ENCODE results near the gene OR4K17.
"Not testable (repeated sequence)": the region's sequence is repeated elsewhere in the genome, so short reads cannot be mapped to it uniquely, and the experiment has no call there.

OR4K17 gene

GRCh38 chr14:20110438-20110837 lies at the start of gene OR4K17:
OR4K17 (plus strand) TSS chr14:20110739; CDS start chr14:20117500, 6,761 bp downstream.
- no peak within 1 kb of the TSS for H3K27ac ChIP-seq
- TF ChIP-seq CTCF (conservative IDR thresholded peaks at IDR 0.05) = no peak

GRCh38 chr14:20092050-20092449 lies 18.5 kb upstream of the OR4K17 start:
- TF ChIP-seq CTCF (conservative IDR thresholded peaks at IDR 0.05) = no peak

GRCh38 chr14:20093442-20093841 lies 17.1 kb upstream of the OR4K17 start:
- no peak for TF ChIP-seq CTCF (conservative IDR thresholded peaks at IDR 0.05)

More at GRCh38 chr14:20092050-20092449, 18.5 kb upstream of the OR4K17 start:
- no peak overlapping the region for H3K27ac ChIP-seq

GRCh38 chr14:20098926-20099770 lies 11.4 kb upstream of the OR4K17 start:
- H3K27ac ChIP-seq = not testable (repeated sequence)

More at GRCh38 chr14:20093442-20093841, 17.1 kb upstream of the OR4K17 start:
- H3K27ac ChIP-seq = no peak overlapping the region

- no peak for TF ChIP-seq CTCF (conservative IDR thresholded peaks at IDR 0.05)
- H3K27ac ChIP-seq = no peak overlapping the region
These were observed 1.8 kb downstream of the OR4K17 start for GRCh38 chr14:20112321-20112720.

GRCh38 chr14:20116748-20117147 lies 6.2 kb downstream of the OR4K17 start:
- no peak for TF ChIP-seq CTCF (conservative IDR thresholded peaks at IDR 0.05)
- no peak overlapping the region for H3K27ac ChIP-seq

GRCh38 chr14:20118795-20119194 lies 8.3 kb downstream of the OR4K17 start:
- no peak for TF ChIP-seq CTCF (conservative IDR thresholded peaks at IDR 0.05)

GRCh38 chr14:20138520-20138919 lies 28.0 kb downstream of the OR4K17 start, which contains the start of gene OR4N5:
OR4N5 (plus strand) TSS chr14:20138820; CDS start chr14:20143736, 4,916 bp downstream.
- H3K27ac ChIP-seq = no peak within 1 kb of the TSS
- TF ChIP-seq CTCF (conservative IDR thresholded peaks at IDR 0.05) = no peak

More at GRCh38 chr14:20118795-20119194, 8.3 kb downstream of the OR4K17 start:
- no peak overlapping the region for H3K27ac ChIP-seq

Measured in VCaP (cell line).